ENCODE measurements around the gene AIRE.
"Not testable (repeated sequence)": the region's sequence is repeated elsewhere in the genome, so short reads cannot be mapped to it uniquely, and the experiment has no call there.

The AIRE gene

GRCh38 chr21:44285138-44285992 is at the start of gene AIRE:
TSS of gene AIRE (plus strand) at chr21:44285876. CDS start at chr21:44286007, 131 bp downstream.
- no peak for DNase-seq (ENCODE audit: extremely low read depth in 1 of 2, low read depth in 1 of 2)

DNA sequence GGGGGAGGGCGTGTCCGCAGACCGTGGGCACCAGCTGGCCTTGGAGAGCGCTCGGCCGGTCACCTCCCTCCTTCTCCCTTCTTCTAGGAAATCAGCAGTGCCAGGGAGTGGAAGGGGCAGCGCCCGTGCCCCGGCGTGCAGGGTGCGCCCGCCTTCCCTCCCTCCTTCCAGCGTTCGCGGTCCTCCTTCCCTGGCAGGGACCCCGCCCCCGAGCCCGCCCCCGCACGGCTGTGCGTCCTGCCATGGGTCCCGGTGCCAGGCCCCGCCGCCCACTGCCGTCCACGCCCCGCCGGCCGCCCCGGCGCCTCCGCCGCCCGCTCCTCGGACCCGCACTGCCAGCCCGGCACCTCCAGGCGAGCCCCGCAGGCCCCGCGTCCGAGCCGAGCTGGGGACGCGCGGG is 45.3 kb upstream of the AIRE start:
- not testable (repeated sequence) for DNase-seq (ENCODE audit: extremely low read depth in 1 of 2, low read depth in 1 of 2)

- not testable (repeated sequence) for DNase-seq (ENCODE audit: extremely low read depth in 1 of 2, low read depth in 1 of 2)
Observed at GRCh38 chr21:44240842-44241241, 44.8 kb upstream of the AIRE start, which contains the start of gene ICOSLG. TSS of gene ICOSLG (minus strand) at chr21:44240943. CDS start at chr21:44240817, 126 bp downstream.

- not testable (repeated sequence) for DNase-seq (ENCODE audit: extremely low read depth in 1 of 2, low read depth in 1 of 2)
Observed at GRCh38 chr21:44241281-44241680, 44.4 kb upstream of the AIRE start.

- not testable (repeated sequence) for DNase-seq (ENCODE audit: extremely low read depth in 1 of 2, low read depth in 1 of 2)
Observed at GRCh38 chr21:44243980-44244379, 41.7 kb upstream of the AIRE start.

DNA sequence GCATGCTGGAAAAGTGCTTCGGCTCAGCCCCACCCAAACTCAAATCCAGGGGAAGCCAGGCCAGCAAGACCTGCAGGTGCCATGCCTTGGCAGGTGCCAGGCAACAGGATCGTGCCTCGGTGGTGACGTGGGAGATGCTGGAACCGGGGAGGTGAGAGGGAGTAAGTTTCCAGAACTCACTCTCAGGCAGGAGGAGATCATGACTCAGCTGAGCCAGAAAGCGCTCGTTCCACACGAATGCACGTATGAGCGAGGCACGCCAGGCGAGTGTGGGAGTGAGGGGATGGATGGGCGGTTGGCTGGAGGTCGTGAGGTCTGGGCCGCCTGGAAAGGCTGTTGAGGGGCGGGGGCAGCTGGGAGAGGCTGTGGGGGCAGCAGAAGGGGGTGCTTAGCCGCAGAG is 37.8 kb upstream of the AIRE start:
- not testable (repeated sequence) for DNase-seq (ENCODE audit: extremely low read depth in 1 of 2, low read depth in 1 of 2)

DNA sequence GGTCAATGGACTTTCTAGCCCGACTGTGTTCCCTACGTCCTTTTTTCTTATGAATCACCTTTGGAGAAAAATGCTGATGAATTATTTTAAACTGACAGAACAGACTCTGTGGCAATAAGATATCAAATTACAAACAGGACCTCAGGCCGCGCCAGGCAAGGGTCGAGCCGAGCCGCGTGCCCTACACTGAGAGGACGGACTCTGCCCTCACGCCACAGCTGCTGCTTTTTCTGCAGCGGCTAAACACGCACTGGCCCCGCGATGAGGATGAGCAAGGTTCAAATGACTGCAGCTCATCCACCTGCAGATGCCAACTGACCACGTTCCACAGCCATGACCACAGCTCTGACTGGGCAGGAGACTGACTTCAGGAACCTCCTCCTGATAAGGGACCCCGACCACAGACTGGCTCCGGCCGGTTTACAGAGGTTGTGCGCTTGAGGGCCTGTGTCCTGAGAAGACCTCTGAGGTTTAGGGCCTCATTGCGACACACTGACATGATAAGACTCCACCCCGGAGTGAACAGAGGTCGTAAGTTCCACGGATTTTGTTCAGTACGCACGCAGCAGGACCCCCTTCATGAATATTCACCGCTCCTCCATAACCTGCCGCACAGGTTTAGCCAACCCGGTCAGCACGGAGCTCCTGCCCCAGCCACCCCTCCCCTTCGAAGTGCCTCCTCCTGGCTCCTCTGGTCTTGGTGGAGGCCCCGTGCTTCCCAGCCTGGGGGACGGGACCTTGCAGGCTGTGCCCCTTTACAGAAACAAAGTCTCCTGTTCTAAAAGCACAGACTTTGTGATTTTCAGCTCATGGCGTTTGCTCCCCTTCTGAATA is 36.3 kb upstream of the AIRE start:
- DNase-seq (ENCODE audit: extremely low read depth in 1 of 2, low read depth in 1 of 2), result not testable (repeated sequence)

GRCh38 chr21:44253832-44254710 is 31.6 kb upstream of the AIRE start:
- no peak for DNase-seq (ENCODE audit: extremely low read depth in 1 of 2, low read depth in 1 of 2)

- no peak for DNase-seq (ENCODE audit: extremely low read depth in 1 of 2, low read depth in 1 of 2)
Observed at GRCh38 chr21:44255511-44255981, 30.1 kb upstream of the AIRE start.

DNA sequence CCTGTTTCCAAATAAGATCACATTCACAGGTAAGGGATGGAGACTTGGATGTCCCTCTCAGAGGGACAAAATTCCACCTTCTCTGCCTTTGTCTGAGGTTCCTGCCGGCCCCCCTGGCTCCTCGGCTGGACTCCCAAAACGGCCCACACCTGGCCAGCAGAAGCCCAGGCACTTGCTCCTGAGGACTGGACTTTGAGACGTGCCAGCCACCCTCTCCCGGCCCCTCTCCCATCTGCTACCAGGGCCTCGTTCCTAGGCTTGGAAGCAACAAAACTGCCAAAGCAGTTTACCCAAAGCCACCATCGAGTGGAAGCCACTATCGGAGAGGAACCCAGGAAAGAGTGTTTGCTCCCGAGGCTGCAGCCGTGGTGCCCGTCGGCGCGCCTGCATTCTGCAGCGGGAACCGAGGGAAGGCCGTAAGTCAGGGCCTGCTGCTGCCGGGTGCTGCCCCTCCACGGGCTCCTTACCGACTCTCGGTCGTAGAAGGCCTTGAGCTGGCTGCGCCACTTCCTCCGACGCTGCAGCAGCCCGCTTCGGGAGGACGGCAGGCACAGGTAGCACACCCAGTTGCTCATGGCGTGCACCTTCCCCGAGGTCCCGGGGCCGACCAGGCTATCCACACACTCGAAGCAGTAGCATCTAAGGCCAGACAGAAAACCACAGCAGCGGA is 27.5 kb upstream of the AIRE start:
- no peak for DNase-seq (ENCODE audit: extremely low read depth in 1 of 2, low read depth in 1 of 2)

DNA sequence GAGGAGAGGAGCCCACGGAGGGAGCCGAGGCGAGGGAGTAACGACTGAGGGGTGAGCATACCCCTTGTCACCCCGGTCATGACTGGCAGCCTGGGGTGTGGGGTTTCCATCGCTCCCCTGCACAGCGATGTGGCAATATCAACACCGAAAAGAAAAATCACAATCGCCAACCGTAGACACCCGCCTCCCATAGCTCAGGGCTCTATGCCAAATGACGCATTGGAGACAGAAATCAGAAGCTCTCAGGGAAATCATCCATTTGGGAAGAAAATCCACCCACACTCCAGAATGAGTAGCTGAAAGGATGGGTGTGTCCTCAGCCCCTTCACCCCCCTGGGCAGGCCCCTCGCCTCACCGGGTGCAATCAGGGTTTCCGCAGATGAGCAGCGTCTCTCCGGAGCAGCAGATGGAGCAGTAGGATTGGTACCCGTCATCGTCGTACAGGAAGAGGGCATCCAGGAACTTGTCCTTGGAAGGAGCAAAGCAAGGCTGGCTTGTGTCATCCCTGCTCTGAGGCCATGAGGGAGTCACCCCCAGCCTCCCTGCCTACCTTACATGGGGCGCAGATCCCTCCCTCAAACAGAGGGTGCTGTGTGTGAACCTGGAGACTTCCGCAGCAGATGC is 26.5 kb upstream of the AIRE start:
- no peak for DNase-seq (ENCODE audit: extremely low read depth in 1 of 2, low read depth in 1 of 2)

DNA sequence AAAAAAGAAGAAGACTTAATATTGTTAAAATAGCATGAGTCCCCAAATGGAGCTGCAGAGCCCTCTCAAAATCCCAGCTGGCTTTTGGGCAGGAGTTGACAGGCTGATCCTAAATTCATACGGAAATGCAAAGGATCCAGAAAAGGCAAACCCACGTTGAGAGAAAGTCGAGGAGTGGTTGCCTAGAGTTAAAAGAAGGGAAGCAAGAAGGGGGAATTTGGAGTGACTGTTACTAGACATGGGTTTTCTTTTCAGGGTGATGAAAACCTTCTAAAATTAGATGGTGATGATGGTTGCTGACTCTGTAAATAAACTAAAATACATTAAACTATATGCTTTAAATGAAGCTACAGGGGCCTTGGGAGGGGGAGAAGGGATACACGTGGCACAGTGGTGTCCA is 25.6 kb upstream of the AIRE start:
- DNase-seq (ENCODE audit: extremely low read depth in 1 of 2, low read depth in 1 of 2), result no peak

DNA sequence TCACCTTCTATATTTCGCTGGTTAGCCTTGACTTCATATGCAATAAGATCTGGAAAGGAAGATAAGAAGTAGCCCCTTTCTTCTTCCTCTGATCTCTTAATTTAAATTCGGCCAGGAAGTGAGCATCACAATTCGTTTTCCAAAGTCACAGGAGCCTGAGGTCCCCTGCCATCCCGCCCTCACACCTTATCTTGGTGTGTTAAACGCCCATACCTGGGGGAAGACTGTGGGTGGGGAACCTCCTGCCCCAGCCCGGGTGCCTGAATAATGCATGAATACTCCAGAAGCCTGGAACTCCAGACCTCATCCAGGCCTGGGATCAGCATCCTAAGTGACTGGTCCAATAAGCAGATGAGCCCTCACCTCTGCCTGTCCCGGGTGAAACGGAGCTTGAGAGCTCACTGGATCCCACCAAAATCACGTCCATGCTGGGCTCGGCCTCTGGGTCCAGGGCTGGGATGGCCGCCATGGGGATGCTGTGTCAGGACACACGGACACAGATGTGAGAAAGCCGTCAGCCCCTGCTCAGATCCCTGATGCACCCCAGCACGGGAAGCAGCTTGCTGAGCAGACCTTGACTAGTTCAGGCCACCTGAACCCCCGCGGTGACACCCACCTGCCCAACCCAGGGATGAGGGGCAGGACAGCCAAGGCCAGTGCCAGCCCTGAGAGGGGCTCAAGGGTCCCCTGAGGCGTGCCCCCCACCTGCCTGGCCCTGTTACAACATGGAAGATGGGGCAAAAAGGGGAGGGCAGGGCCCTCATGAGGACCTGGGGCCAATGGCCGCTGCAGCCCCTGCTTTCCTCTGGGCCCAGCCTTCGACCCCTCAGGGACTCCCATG is 24.7 kb upstream of the AIRE start:
- no peak for DNase-seq (ENCODE audit: extremely low read depth in 1 of 2, low read depth in 1 of 2)

DNA sequence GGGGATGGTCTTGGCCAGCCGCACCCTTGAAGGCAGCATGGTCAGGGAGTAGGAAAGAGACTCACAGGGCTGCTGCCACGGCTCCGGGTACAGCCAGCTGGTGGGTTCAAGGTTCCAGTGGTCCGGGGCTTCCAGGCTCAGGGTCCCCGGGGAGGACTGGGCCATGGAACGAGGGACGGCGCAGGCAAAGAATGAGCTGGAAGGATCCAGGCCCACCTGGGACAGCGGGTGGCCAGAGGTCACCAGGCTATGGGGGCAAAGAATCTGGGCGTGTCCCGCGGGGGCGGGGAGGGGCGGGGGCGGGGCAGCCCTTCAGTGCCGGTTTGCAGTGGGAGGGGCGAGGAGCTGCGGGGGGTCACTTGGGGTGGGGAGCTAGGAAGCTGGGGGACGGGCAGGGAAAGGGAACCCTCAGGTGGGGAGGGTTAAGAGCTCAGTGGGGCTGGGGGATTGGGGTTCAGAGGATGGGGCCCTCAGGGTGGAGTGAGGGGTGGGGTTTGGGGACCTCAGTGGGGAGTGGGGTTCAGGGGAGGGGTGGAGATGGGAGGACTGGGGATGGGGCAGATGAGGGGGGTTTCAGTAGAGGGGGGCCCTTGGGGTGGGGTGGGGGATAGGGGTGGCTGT is 23.9 kb upstream of the AIRE start, which contains the start of gene DNMT3L:
TSS of gene DNMT3L (minus strand) at position 223 of the 621 bp plus-strand sequence. CDS start 638 bp downstream, outside the sequence.
- DNase-seq (ENCODE audit: extremely low read depth in 1 of 2, low read depth in 1 of 2), result no peak

DNA sequence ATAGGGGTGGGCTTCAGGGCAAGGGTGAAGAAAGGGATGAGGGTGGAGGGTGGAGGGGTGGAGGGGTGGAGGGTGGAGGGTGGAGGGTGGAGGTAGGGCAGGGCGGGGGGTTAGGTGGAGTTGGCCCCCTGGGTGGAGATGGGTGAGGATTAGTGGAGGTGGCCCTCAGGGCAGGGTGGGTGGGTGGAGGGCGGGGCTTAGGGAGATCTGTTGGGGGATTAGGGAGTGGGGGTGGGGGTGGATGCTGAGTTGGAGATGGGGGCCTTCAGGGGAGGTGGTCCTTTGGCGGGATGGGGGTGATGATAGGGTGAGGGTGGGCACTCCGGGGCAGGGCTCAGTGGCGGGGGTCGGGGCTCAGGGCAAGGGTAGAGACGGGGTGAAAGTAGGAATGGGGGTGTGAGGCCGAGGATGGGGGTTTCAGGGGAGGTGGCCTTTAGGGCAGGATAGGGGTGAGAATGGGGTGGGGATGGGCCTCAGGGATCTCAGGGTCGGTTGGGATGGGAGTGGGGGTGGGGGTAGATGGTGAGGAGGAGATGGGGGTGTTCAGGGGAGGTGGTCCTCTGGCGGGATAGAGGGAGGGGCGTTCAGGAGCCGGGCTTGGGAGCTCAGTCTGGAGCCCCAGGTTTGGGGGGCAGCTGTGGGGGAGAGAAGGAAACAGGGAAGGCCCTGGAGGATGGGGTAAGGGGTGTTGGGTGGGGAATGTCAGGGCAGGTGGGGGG is 23.2 kb upstream of the AIRE start:
- DNase-seq (ENCODE audit: extremely low read depth in 1 of 2, low read depth in 1 of 2), result no peak

DNA sequence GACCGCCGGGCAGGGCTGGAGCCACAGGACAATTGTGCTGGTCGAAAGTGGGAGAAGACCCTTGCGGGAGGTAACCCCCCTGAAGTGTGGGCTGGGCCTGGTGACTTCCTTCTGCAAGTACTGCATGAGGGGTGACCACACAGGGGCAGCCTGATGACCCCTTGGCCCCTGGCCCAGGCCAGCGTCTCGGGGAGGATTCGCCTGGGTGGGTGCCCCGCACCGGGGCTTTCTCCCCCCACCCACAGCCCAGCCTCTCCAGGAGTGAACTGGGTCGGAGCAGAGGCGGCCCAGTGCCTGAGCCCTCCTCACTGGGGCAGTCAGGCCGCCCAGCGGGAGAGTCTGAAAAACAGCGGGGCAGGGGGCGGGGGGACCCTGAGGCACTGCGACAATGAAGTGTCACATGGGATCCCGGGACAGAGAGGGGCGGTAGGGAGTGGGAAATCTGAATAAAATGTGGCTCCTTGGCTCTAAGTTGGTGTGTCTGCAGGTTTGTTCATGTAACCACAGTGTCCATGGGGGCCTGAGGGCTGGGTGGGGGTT is 22.4 kb upstream of the AIRE start:
- no peak for DNase-seq (ENCODE audit: extremely low read depth in 1 of 2, low read depth in 1 of 2)

GRCh38 chr21:44263768-44264167 is 21.9 kb upstream of the AIRE start:
- no peak for DNase-seq (ENCODE audit: extremely low read depth in 1 of 2, low read depth in 1 of 2)
